Measurements from ENCODE around the gene MYO18B.

The MYO18B gene

DNA sequence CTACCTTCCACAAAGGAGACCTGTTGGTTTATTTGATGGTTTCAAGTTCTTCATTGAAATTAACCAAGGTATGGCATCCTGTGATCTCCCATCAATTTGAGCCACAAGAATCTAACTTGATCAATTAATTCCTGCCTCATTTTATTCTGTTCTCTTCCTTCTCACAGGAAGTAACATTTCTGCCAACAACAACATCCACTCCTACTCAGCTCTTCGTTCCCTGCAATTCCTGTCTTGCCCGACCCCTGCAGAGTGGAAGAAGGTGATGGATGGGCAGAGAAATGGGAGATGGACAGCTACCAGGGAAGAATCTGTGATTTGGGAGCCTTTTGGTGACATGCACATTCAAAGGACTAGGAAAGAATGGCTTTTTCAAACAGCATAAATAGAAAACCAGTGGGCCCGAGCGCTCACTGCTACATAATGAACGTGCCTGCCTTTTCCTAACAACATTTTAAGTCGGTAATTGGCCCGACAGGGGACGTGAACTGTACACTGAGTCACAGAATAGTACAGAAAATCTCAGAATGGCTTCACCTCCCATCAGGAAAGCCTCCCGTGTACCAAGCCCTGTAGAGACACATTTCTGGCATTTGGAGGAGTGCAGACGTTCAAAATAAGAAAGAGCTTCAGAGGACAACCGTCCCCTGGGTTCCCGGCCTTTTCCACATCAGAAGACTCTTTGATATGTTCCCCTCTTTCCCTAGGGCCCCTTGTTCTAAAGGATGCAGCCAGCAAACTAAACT lies 314.6 kb downstream of the MYO18B start:
- FAIRE-seq = no peak

DNA sequence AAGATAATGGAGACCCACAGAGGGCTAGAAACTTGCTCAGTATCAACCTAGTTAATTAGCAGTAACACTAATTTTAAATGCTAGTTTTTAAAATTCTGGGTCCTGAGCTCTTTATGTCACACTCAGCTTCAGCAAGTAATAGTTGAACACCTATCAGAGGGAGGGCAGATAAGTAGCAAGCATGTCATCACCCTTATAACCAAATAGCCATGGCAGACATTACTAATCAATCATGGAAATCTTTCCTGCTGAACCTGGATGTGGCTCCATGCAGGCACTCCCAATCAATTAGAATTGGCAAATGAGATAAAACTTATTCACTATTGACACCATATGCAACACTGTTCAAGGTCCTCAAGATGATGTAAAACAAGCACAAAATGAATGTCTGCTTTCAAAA lies 315.7 kb downstream of the MYO18B start:
- FAIRE-seq = no peak

DNA sequence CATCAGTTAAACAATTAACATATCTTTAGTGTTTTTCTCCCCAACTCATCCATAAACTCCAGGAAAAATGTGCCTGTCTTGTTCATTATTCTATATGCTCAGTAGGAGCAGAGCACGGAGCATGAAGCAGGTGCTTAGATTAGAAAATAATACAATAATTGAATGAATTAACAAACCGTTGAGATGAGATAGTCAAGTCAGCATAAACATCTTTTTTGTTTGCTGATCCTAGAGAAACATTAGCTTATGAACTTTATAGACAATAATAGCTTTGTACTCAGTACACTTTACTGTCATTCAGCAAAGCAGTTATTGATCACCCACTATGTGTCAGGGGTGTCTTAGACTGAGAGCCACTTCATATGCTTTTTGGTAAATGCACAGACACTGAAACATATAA lies 322.1 kb downstream of the MYO18B start:
- no peak for FAIRE-seq

DNA sequence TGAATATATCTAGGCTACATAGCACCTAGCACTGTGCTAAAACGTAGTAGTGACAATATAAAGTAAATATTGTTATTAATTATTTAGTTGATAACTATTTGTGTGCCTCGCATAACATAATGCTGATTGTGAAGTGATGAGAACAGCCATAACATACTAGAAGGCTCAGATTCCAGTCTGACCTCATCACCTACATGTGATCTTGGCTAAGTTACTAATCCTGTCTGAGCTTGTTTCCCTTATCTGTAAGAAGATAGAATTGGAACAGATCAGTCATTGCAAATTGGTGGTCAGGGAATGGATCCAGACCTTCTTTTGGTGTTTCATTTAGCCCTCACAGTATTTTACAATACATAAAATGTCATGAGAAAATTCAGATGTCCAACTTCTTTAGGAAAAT lies 323.9 kb downstream of the MYO18B start:
- FAIRE-seq = no peak

DNA sequence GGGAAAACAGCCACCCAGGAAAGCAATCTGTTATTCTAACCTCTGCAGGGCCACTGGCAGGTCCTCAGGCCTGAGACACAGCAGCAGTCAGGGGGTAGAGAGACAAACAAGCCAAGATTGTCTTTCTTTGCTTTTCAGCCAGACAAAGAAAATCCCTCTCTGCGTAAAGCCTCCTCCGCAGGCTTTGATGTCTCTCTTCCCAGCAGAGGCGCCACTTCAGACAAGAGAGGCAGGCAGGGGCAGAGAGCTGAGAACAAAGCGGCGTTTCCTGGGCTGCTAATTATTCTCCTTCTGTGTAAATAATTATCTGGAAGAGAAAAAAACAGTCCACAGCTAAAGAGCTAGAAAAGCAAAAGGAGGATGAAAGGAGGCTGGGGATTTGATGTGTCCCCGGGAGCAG lies 324.5 kb downstream of the MYO18B start:
- FAIRE-seq = no peak

DNA sequence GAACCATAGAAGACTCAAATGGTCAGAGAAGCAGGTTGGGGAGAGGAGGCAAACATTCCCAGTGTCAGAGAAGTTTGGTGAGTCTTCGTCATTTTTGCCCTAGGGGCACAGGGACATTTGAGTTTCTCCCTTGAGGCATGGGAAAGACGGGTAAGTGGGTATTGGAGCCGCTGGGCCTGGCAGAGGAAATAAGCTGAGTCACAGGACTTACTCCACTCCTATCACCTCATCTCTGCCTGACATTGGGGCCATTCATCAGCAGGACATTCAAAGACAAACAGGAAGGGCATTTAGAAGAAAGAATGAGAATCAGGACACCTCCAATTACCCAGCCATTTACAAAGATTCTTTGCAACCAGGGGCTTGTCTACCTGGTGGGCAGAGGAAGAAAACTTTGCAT lies 326.6 kb downstream of the MYO18B start:
- FAIRE-seq = no peak

DNA sequence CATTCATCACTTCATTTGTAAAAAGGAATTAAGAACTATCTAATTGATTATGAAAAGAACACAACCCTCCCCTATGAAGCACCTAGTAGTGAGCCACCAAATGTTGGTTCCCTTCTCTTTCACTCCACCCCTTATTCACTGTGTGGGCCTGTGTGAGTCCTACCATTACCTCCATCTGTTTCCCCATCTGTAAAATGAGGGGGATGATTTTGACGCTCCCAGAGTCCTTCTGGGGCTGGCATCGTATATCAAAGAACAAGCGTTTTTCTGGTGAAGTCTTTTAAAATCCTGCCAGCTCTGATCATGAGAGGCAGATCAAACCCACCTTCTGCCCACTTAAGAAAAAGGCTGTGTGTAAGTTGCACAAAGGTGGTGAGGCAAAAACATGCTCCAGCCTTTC lies 330.6 kb downstream of the MYO18B start:
- FAIRE-seq = no peak

DNA sequence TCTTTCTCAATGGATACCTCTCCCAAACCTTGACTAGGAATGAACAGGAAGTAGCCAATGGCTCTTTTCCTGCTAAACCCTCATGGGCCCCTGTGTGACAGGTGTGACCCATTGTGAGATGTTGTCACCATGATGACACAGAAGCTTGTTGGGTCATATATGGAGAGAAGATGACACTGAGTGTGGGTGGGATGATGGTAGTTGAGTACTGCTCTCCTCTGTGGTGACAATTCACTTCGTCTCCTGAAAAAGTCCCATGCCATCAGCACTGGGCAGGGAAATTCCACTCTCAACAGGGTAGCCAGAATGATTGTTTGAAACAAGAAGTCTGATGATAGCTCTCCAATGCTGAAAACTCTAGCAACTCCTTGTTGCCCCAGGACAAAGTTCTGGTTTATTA lies 333.3 kb downstream of the MYO18B start:
- no peak for FAIRE-seq

DNA sequence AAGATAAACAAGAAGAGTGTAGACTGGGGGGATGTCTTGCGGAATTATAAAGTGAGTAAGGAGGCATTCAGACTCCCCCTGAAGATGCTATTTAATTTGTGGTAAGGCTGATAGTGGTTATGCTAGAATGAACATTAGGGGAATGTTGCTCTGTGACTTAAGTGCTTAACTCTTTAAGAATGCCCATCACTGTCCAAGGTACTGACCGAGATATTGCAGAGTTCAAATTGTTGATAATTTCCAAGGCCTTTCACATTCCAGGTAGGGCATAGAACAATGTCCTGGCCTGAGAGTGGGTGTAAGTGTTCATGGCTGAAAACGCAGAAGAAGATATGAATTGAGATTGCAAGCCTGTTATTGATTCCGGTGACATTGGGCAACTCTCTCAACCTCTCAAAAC lies 337.0 kb downstream of the MYO18B start:
- FAIRE-seq = no peak
